Motor neuron (in vitro differentiated cells): ENCODE data around the gene CAPN15. TPM values are rescaled to one million over a fixed set of nuclear protein-coding genes. Genes with fewer than 3 reads are reported as not detected.
"Not testable (repeated sequence)": the region's sequence is repeated elsewhere in the genome, so short reads cannot be mapped to it uniquely, and the experiment has no call there.

ENCODE experiments used
- ATAC-seq, 8 experiments: fragments of 200-7000 bp; cut with Tn5 transposase; replicated peaks in 6 of 8; 2 replicates each; pipeline ENCODE4 v1.8.0; 2021; ENCODE audit warnings: mild to moderate bottlenecking in 8 of 8, moderate library complexity in 8 of 8
- H3K27ac ChIP-seq, 2 donors: fragments of 250-450 bp; sonication (Bioruptor Pico); 2 replicates each; pipeline ENCODE4 v1.9.0; 2021; ENCODE audit warnings: antibody characterized with exemption in 2 of 2, mild to moderate bottlenecking in 2 of 2, moderate library complexity in 1 of 2
- H3K4me1 ChIP-seq, 2 donors: fragments of 250-450 bp; sonication (Bioruptor Pico); replicated peaks in 1 of 2; 2 replicates each; pipeline ENCODE4 v1.6.1; 2021; ENCODE audit warnings: antibody characterized with exemption in 2 of 2, mild to moderate bottlenecking in 2 of 2, moderate library complexity in 1 of 2
- H3K4me3 ChIP-seq, 5 donors: fragments of 250-450 bp; sonication (Bioruptor Pico); 2 replicates each; pipeline ENCODE4 v1.9.0; 2021; ENCODE audit warnings: antibody characterized with exemption in 5 of 5, mild to moderate bottlenecking in 5 of 5, moderate library complexity in 4 of 5
- WGBS, 10 experiments: fragments of 450-650 bp; shearing (Covaris generic); methylation state at CpG; one replicate each; pipeline ENCODE4 v1.0.0; 2022; 5-methylcytosine and 5-hydroxymethylcytosine counted together
- in situ Hi-C, 9 experiments: fragments of 400-800 bp; cut with MboI; loops; one replicate each; pipeline ENCODE4 v1.15.0; 2021; ENCODE audit warnings: low sequenced_read_pairs in 9 of 9, low pct_unique_long_range_greater_than_20kb in 2 of 9; ENCODE audit not compliant: unreplicated experiment in 9 of 9
- total RNA-seq, 8 experiments: library from RNA; unstranded; fragments of 300-600 nt; gene quantifications; 2 replicates each; pipeline versions ENCODE4 v1.2.3 to v1.2.4, GENCODE V29; 2022

The CAPN15 gene
- total RNA-seq, 8 experiments from 2014 or later = 7.1 to 46.4 (median 12.7) TPM

- ATAC-seq = no peak
- in situ Hi-C loops = no loop called here
- WGBS, 10 experiments = 42 to 97% (median 80%) methylated on average over 1 to 6 of the region's 11 CpGs; no CpG with 5 or more reads in 2 of the 10 experiments
- Histone ChIP-seq H3K4me1 (peaks cover 6 to 9% of the 10 kb centered on the region in 2 donors), H3K27ac (no peak overlapping the region), H3K4me3 (no peak overlapping the region)
These were observed 30.3 kb upstream of the CAPN15 start for GRCh38 chr16:497258-497657.

- H3K27ac ChIP-seq = no peak overlapping the region
- in situ Hi-C loops = no loop called here
- ATAC-seq = no peak
- WGBS, 10 experiments = 40 to 100% (median 89%) methylated on average over 1 to 5 of the region's 12 CpGs; no CpG with 5 or more reads in 6 of the 10 experiments
- H3K4me1 ChIP-seq = peaks cover 6 to 9% of the 10 kb centered on the region in 2 donors
- H3K4me3 ChIP-seq = no peak overlapping the region
These were observed 27.6 kb upstream of the CAPN15 start for GRCh38 chr16:499924-500323.

DNA sequence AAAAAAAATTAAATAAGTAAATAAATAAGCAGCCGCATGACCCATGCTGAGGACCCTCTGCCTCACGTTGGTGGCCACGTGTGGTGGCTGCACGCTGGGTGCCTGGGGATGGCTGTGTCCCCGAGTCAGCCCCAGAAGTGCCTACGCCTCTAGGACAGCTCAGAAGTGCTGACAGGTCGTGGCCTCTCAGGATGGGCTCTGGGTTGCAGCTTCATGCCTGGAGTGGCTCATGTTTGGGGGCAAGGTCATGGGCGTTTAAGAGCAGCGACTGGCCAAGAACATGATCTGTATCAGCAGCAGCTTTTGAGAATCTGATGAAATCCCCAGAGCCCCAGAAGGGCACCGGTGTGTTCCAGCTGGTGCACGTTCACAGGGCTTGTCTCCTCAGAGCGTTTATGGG lies 26.8 kb upstream of the CAPN15 start:
- Histone ChIP-seq H3K4me3 (no peak overlapping the region), H3K27ac (peak overlapping the region; percentile 1 to 2), H3K4me1 (peaks cover 6 to 9% of the 10 kb centered on the region in 2 donors)
- in situ Hi-C loops = no loop called here
- ATAC-seq = peak in 4 of 8 experiments; percentile 40 to 68 (median 47)
- WGBS, 10 experiments = 57 to 100% (median 92%) methylated on average over 1 to 7 of the region's 12 CpGs; no CpG with 5 or more reads in 4 of the 10 experiments

DNA sequence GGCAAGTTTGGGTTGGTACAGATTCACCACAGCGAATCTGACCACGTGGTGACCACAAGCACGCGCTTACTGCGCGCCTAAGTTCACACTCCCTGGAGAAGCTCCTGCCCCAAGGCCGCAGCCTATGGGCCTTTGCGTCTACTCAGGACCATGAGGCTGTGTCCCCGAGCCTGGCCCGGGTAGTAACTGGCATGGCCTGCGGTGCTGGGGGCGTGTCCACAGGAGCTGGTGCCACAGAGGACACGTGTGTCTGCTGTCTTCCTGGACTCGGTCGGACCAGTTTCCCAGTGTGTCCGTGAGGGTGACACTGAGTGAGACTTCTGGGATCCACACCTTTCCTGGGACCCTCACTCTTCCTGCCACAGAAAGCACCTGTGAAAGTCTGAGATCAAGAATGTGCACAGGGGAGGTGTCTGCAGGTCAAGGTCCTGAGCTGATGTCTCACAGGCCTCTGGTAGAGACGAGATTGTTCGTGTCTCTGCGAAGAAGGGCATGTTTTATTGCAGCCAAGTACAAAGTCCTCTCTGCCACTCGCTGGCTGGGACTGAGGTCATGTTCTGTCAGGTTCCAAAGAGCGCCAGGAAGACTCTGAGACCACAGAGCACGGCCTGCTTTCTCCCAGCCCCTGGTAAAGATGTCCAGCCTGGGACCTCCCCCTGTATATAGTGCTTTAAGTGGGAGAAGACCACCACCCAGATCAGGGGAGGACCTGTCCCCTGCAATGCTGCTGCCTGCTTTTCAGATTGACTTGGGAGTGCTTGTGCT lies 25.2 kb upstream of the CAPN15 start:
- H3K27ac ChIP-seq = no peak overlapping the region
- peaks cover 6 to 9% of the 10 kb centered on the region in 2 donors for H3K4me1 ChIP-seq
- in situ Hi-C loops = no loop called here
- H3K4me3 ChIP-seq = no peak overlapping the region
- ATAC-seq = no peak
- 73 to 100% (median 98%) methylated on average over 1 to 6 of the region's 22 CpGs for WGBS, 10 experiments

GRCh38 chr16:503150-504071 lies 24.1 kb upstream of the CAPN15 start:
- H3K4me3 ChIP-seq = no peak overlapping the region
- H3K27ac ChIP-seq = no peak overlapping the region
- ATAC-seq = no peak
- WGBS, 10 experiments = 90 to 100% (median 98%) methylated on average over 1 to 6 of the region's 23 CpGs; no CpG with 5 or more reads in 6 of the 10 experiments
- in situ Hi-C loops = no loop called here
- H3K4me1 ChIP-seq = peaks cover 6 to 9% of the 10 kb centered on the region in 2 donors

GRCh38 chr16:505479-506245 lies 21.9 kb upstream of the CAPN15 start:
- ATAC-seq = peak in 1 of 8 experiments; percentile 18
- peaks cover 5% of the 10 kb centered on the region in 2 donors for H3K4me1 ChIP-seq
- in situ Hi-C loops = no loop called here
- H3K4me3 ChIP-seq = no peak overlapping the region
- WGBS, 10 experiments = 86 to 100% (median 93%) methylated on average over 2 to 17 of the region's 33 CpGs; no CpG with 5 or more reads in 3 of the 10 experiments
- no peak overlapping the region for H3K27ac ChIP-seq

DNA sequence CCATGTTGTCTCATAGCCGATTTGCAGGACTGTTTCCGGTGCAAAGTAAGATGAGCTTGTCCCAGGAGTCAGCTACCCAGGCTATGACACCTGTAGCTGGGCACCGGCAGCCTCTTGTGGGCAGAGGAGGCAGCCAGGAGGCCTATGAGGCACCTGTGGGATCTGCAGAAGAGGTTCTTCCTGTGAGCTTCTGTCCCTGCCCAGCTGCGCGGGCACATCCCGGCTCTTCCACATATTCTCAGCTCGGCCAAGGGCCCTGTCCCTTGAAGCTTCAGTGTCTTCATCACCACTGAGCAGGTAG lies 21.3 kb upstream of the CAPN15 start:
- peaks cover 0 to under 1% of the 10 kb centered on the region in 2 donors for H3K4me1 ChIP-seq
- no peak overlapping the region for H3K4me3 ChIP-seq
- WGBS, 10 experiments = 94 to 100% (median 100%) methylated on average over 1 to 6 of the region's 7 CpGs; no CpG with 5 or more reads in 4 of the 10 experiments
- ATAC-seq = no peak
- in situ Hi-C loops = no loop called here
- no peak overlapping the region for H3K27ac ChIP-seq

- H3K4me1 ChIP-seq, H3K4me3 ChIP-seq, H3K27ac ChIP-seq, ATAC-seq, in situ Hi-C loops: not testable (repeated sequence)
- WGBS, 10 experiments = 43 to 100% (median 86%) methylated on average over 1 to 8 of the region's 14 CpGs; no CpG with 5 or more reads in 3 of the 10 experiments
These were observed 20.0 kb upstream of the CAPN15 start for GRCh38 chr16:507527-507926.

- Histone ChIP-seq H3K4me3 (no peak overlapping the region), H3K27ac (no peak overlapping the region), H3K4me1 (no peaks in the 10 kb centered on the region)
- in situ Hi-C loops = no loop called here
- no peak for ATAC-seq
- WGBS, 10 experiments = 58 to 90% (median 82%) methylated on average over 1 to 5 of the region's 6 CpGs; no CpG with 5 or more reads in 2 of the 10 experiments
These were observed 19.5 kb upstream of the CAPN15 start for GRCh38 chr16:507996-508395.

GRCh38 chr16:508884-509736 lies 18.4 kb upstream of the CAPN15 start:
- ATAC-seq = peak in 6 of 8 experiments; percentile 23 to 83 (median 74)
- WGBS, 10 experiments = 69 to 86% (median 82%) methylated on average over 3 to 14 of the region's 18 CpGs; no CpG with 5 or more reads in 1 of the 10 experiments
- in situ Hi-C loops = no loop called here
- H3K27ac ChIP-seq = no peak overlapping the region
- H3K4me1 ChIP-seq = no peaks in the 10 kb centered on the region
- no peak overlapping the region for H3K4me3 ChIP-seq

- H3K4me3 ChIP-seq = no peak overlapping the region
- 94 to 100% (median 98%) methylated on average over 1 to 15 of the region's 35 CpGs; no CpG with 5 or more reads in 4 of the 10 experiments for WGBS, 10 experiments
- in situ Hi-C loops = no loop called here
- peak in 3 of 8 experiments; percentile 34 to 82 (median 69) for ATAC-seq
- H3K27ac ChIP-seq = no peak overlapping the region
- H3K4me1 ChIP-seq = no peaks in the 10 kb centered on the region
These were observed 17.3 kb upstream of the CAPN15 start for GRCh38 chr16:510066-510825.
